A673 (cell line): ENCODE results near the gene LRRN2.

ENCODE experiments used
- CTCF ChIP-seq: fragments of 300-800, 200-600 bp; sonication (generic); conservative IDR thresholded peaks from 2 replicates; pipeline ENCODE4 v1.5.1; 2017; ENCODE audit warnings: low read depth, mild to moderate bottlenecking, antibody characterized with exemption, low read length, moderate library complexity, mixed read lengths
- EZH2 ChIP-seq: fragments of 200-600 bp; sonication (generic); IDR thresholded peaks from 2 replicates; pipeline ENCODE4 v1.6.1; 2017; ENCODE audit warnings: borderline replicate concordance, low read depth, mild to moderate bottlenecking, mixed read lengths, antibody characterized with exemption, low read length; ENCODE audit not compliant: poor library complexity, severe bottlenecking

DNA sequence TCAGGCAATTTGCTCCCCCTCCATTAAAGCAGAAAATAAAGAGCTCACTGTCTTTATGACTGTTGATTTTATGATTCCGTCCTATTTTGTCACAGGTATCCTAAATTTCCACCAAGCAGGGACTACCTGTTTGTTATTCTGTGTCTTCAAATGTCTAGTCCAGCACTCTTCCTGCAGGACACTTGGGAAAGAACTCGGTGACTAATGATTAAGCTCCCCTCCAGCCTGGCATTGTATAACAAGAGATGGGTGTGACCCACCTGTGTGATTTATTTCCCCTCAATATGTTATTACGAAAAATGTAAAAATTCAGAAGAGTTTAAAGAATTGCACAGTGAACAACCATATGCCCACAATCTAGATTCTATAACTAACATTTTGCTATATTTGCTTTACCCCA, 42.9 kb upstream of the LRRN2 start:
- TF ChIP-seq EZH2 = no peak
- TF ChIP-seq CTCF = no peak
